ENCODE results near the gene KIAA1191.

DNA sequence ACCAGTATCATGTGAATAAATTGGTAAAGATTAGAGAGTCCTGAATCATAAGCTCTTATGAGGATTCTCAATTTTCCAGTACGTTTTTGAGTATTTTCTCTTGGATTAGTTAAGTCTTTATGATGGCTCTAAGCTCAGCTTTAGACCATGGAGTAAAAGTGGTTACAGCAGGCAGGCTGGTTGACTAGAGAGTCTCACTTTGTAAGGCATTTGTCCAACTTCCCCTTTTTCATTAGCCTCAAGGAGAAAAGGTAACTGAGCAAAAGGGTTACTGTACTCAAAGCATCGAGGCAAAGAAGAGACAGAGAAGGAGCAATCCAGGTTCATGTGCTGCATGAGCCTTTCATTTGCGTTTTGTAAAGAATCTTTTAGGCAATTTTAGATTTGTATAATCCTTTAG lies 18.3 kb upstream of the KIAA1191 start:
- TF ChIP-seq CTCF (IDR thresholded peaks at IDR 0.05) (no peak), POLR2A (IDR thresholded peaks at IDR 0.05) (no peak)

Data from lower leg skin (tissue), 3 donors.